Measurements from ENCODE around the gene GPATCH8. TPM values are rescaled to one million over a fixed set of nuclear protein-coding genes. Genes with fewer than 3 reads are reported as not detected.

The GPATCH8 gene
- polyA plus RNA-seq, 3 donors: 8.8 to 15.9 (median 14.9) TPM

DNA sequence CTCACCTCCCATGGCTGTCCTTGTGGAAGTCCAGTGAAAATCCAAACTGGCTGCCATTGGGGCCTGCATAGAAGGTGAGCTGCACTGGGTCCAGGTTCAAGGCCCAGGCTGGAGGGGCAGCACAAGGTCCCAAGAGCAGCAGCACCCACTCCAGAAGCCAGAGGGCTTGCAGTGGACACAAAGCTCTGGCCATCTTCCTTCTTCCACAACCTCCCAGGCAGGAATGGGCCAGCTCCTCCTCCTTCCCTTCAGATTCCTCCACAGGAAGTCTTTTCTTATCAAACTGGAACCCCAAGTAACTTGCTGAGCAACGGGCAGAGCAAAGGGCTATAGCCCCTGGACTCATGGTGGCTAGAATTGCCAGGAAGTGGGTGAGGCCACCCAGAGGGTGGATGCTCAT is 113.9 kb downstream of the GPATCH8 start, which contains the start of gene ITGA2B:
TSS of gene ITGA2B (minus strand) at position 369 of the 400 bp plus-strand sequence. CDS start at position 193, 176 bp downstream.
- no peak within 1 kb of the TSS for H3K4me3 ChIP-seq (replicated peaks in 1 of 3; ENCODE audit: low read depth in 2 of 3, low read length in 3 of 3)
- H3K27ac ChIP-seq (ENCODE audit: low read depth in 1 of 2, low read length in 2 of 2): no peak within 1 kb of the TSS
- H3K27me3 ChIP-seq (ENCODE audit: control insufficient read depth in 2 of 2, insufficient read depth in 2 of 2, low read length in 2 of 2): peaks cover 3 to 24% of the 10 kb centered on the region in 2 donors
- no CpG with 5 or more reads among the region's 1 CpG for WGBS (ENCODE audit: insufficient coverage)
- H4K20me1 ChIP-seq (ENCODE audit: insufficient read depth, low read length): no peaks in the 10 kb centered on the region
- H3K4me3 Mint-ChIP-seq: peak within 1 kb of the TSS in 1 of 2 donors; percentile 68
- H3K4me1 ChIP-seq (ENCODE audit: control insufficient read depth in 1 of 2, insufficient read depth in 2 of 2, low read length in 2 of 2): peaks cover 26 to 29% of the 10 kb centered on the region in 2 donors
- H3K9me3 ChIP-seq (replicated peaks in 1 of 2; ENCODE audit: control insufficient read depth in 1 of 2, insufficient read depth in 1 of 2, low read length in 2 of 2): no peaks in the 10 kb centered on the region
- no peaks in the 10 kb centered on the region for H3K36me3 ChIP-seq (replicated peaks in 1 of 2; ENCODE audit: control insufficient read depth in 1 of 2, insufficient read depth in 2 of 2, low read length in 2 of 2)
- peak within 1 kb of the TSS; percentile 7 for H2AFZ ChIP-seq (ENCODE audit: insufficient read depth, low read depth, low read length, poor library complexity, severe bottlenecking)
- peaks cover 0 to 4% of the 10 kb centered on the region in 2 donors for H3K36me3 Mint-ChIP-seq
- no peak within 1 kb of the TSS for H3K9ac ChIP-seq (ENCODE audit: insufficient read depth, low read length, poor library complexity, severe bottlenecking)
- peak within 1 kb of the TSS in 2 of 7 donors; percentile 66 to 76 for H3K27ac Mint-ChIP-seq
- intact Hi-C loops (cut with micrococcal nuclease): no loop called here
- H3K27me3 Mint-ChIP-seq (ENCODE audit: low read depth in 3 of 3): peaks cover 19 to 32% (median 28%) of the 10 kb centered on the region in 3 donors
- TF ChIP-seq, protein P1, sequence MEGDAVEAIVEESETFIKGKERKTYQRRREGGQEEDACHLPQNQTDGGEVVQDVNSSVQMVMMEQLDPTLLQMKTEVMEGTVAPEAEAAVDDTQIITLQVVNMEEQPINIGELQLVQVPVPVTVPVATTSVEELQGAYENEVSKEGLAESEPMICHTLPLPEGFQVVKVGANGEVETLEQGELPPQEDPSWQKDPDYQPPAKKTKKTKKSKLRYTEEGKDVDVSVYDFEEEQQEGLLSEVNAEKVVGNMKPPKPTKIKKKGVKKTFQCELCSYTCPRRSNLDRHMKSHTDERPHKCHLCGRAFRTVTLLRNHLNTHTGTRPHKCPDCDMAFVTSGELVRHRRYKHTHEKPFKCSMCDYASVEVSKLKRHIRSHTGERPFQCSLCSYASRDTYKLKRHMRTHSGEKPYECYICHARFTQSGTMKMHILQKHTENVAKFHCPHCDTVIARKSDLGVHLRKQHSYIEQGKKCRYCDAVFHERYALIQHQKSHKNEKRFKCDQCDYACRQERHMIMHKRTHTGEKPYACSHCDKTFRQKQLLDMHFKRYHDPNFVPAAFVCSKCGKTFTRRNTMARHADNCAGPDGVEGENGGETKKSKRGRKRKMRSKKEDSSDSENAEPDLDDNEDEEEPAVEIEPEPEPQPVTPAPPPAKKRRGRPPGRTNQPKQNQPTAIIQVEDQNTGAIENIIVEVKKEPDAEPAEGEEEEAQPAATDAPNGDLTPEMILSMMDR (IDR thresholded peaks at IDR 0.05): no peak
- no peaks in the 10 kb centered on the region for H3K79me2 ChIP-seq (ENCODE audit: insufficient read depth, low read length)
- H3K4me1 Mint-ChIP-seq: peaks cover 33% of the 10 kb centered on the region
- peak within 1 kb of the TSS; percentile 19 for H3K4me2 ChIP-seq (replicated peaks; ENCODE audit: extremely low read depth, low read length, poor library complexity, severe bottlenecking)
- no peak for DNase-seq
- peaks cover 0 to 2% (median 0%) of the 10 kb centered on the region in 7 donors for H3K9me3 Mint-ChIP-seq

DNA sequence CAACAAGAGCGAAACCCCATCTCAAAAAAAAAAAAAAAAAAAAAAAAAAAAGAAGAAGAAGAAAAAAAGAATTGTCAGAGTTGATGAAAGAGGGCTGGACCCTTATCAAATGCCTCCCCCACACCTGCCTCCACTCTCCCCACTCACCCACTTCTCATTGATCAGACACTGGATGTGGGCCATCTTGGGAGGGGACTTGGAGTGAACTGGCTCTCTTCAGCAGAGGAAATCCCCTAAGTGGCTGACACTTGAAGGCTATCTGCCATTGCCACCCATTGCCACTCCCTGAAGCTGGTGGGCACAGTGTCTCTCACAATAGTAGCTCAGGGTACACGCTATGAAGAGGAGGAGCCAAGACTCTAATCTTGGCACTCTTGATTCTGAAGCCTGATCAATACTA is 115.4 kb downstream of the GPATCH8 start:
- H3K27ac Mint-ChIP-seq: no peak overlapping the region

More for the DNA sequence above, 115.4 kb downstream of the GPATCH8 start:
- H3K27ac ChIP-seq (ENCODE audit: low read depth in 1 of 2, low read length in 2 of 2): no peak overlapping the region
- H3K4me3 ChIP-seq (replicated peaks in 1 of 3; ENCODE audit: low read depth in 2 of 3, low read length in 3 of 3): no peak overlapping the region
- H3K9ac ChIP-seq (ENCODE audit: insufficient read depth, low read length, poor library complexity, severe bottlenecking): no peak overlapping the region
- no peaks in the 10 kb centered on the region for H3K79me2 ChIP-seq (ENCODE audit: insufficient read depth, low read length)
- intact Hi-C loops (cut with micrococcal nuclease): no loop called here
- Mint-ChIP-seq H3K9me3 (peaks cover 0 to 2% (median 0%) of the 10 kb centered on the region in 7 donors), H3K4me1 (peaks cover 33% of the 10 kb centered on the region), H3K36me3 (peaks cover 0 to 4% of the 10 kb centered on the region in 2 donors), H3K27me3 (ENCODE audit: low read depth in 3 of 3) (peaks cover 28 to 40% (median 38%) of the 10 kb centered on the region in 3 donors), H3K4me3 (no peak overlapping the region)
- peaks cover 3 to 35% of the 10 kb centered on the region in 2 donors for H3K27me3 ChIP-seq (ENCODE audit: control insufficient read depth in 2 of 2, insufficient read depth in 2 of 2, low read length in 2 of 2)
- WGBS (ENCODE audit: insufficient coverage): 67% methylated on average over 1 of the region's 2 CpGs
- H3K36me3 ChIP-seq (replicated peaks in 1 of 2; ENCODE audit: control insufficient read depth in 1 of 2, insufficient read depth in 2 of 2, low read length in 2 of 2): no peaks in the 10 kb centered on the region
- H3K9me3 ChIP-seq (replicated peaks in 1 of 2; ENCODE audit: control insufficient read depth in 1 of 2, insufficient read depth in 1 of 2, low read length in 2 of 2): no peaks in the 10 kb centered on the region
- no peak overlapping the region for H2AFZ ChIP-seq (ENCODE audit: insufficient read depth, low read depth, low read length, poor library complexity, severe bottlenecking)
- DNase-seq: no peak
- no peaks in the 10 kb centered on the region for H4K20me1 ChIP-seq (ENCODE audit: insufficient read depth, low read length)
- peaks cover 26 to 29% of the 10 kb centered on the region in 2 donors for H3K4me1 ChIP-seq (ENCODE audit: control insufficient read depth in 1 of 2, insufficient read depth in 2 of 2, low read length in 2 of 2)
- no peak overlapping the region for H3K4me2 ChIP-seq (replicated peaks; ENCODE audit: extremely low read depth, low read length, poor library complexity, severe bottlenecking)
- TF ChIP-seq, protein P1 (IDR thresholded peaks at IDR 0.05): no peak
